DOHH2 (cell line): ENCODE results near the gene CHKB.

Experiments used
- H3F3A ChIP-seq: fragments of 200-600 bp; sonication (generic), shearing (Covaris generic); 2 replicates; pipeline ENCODE4 v1.6.0; 2016; ENCODE audit warnings: antibody characterized with exemption, mild to moderate bottlenecking; ENCODE audit not compliant: control insufficient read depth, insufficient read depth
- H3K27ac ChIP-seq: fragments of 200-600 bp; sonication (generic); 2 replicates; pipeline ENCODE4 v1.5.1; 2014; ENCODE audit warnings: low read depth, mild to moderate bottlenecking, low read length, moderate library complexity
- H3K27me3 ChIP-seq: fragments of 200-600 bp; sonication (generic); 2 replicates; pipeline ENCODE4 v1.6.1; 2014; ENCODE audit warnings: mild to moderate bottlenecking, low read length, mixed read lengths; ENCODE audit not compliant: control insufficient read depth
- H3K36me3 ChIP-seq: fragments of 200-600 bp; sonication (generic); 2 replicates; pipeline ENCODE4 v1.6.1; 2014; ENCODE audit warnings: mild to moderate bottlenecking, low read length, moderate library complexity, mixed read lengths; ENCODE audit not compliant: control insufficient read depth
- H3K4me1 ChIP-seq: fragments of 200-600 bp; sonication (generic); 2 replicates; pipeline ENCODE4 v1.6.1; 2014; ENCODE audit warnings: mild to moderate bottlenecking, low read length, mixed read lengths; ENCODE audit not compliant: control insufficient read depth
- H3K4me2 ChIP-seq: fragments of 200-600 bp; sonication (generic); 2 replicates; pipeline ENCODE4 v1.6.0; 2014; ENCODE audit warnings: mild to moderate bottlenecking, low read length, moderate library complexity
- H3K4me3 ChIP-seq: fragments of 200-600 bp; sonication (generic); 2 replicates; pipeline ENCODE4 v1.5.1; 2014; ENCODE audit warnings: mild to moderate bottlenecking, low read length, mixed read lengths
- H3K79me2 ChIP-seq: fragments of 200-600 bp; sonication (generic); 2 replicates; pipeline ENCODE4 v1.6.1; 2014; ENCODE audit warnings: mild to moderate bottlenecking, low read length, mixed read lengths; ENCODE audit not compliant: control insufficient read depth
- H3K9me2 ChIP-seq: fragments of 200-600 bp; sonication (generic); replicated peaks from 2 replicates; pipeline ENCODE4 v1.6.1; 2014; ENCODE audit warnings: mild to moderate bottlenecking, low read length, mixed read lengths; ENCODE audit not compliant: control insufficient read depth
- H3K9me3 ChIP-seq: fragments of 200-600 bp; sonication (generic); 2 replicates; pipeline ENCODE4 v1.6.1; 2014; ENCODE audit warnings: antibody characterized with exemption, low read length, mixed read lengths; ENCODE audit not compliant: control insufficient read depth, insufficient read depth
- H4K20me1 ChIP-seq: fragments of 200-600 bp; sonication (generic); 2 replicates; pipeline ENCODE4 v1.6.0; 2014; ENCODE audit warnings: low read depth, mild to moderate bottlenecking, antibody characterized with exemption, low read length, moderate library complexity; ENCODE audit not compliant: control insufficient read depth, insufficient read depth
- CTCF ChIP-seq: fragments of 200-600 bp; sonication (generic); IDR thresholded peaks from one replicate; pipeline ENCODE4 v1.5.1; 2014; ENCODE audit warnings: antibody characterized with exemption, mild to moderate bottlenecking, low read depth, low read length; ENCODE audit not compliant: poor library complexity, severe bottlenecking
- EZH2phosphoT487 ChIP-seq: fragments of 200-600 bp; sonication (generic); IDR thresholded peaks from 2 replicates; pipeline ENCODE4 v1.6.1; 2017; ENCODE audit warnings: borderline replicate concordance, mild to moderate bottlenecking, antibody characterized with exemption, low read length, moderate library complexity, mixed read lengths

Gene CHKB

GRCh38 chr22:50605613-50606074 is 23.0 kb upstream of the CHKB start:
- Histone ChIP-seq H3K36me3 (no peaks in the 10 kb centered on the region), H4K20me1 (no peaks in the 10 kb centered on the region), H3K4me1 (peaks cover 7% of the 10 kb centered on the region), H3K4me3 (no peak overlapping the region), H3K9me2 (no peaks in the 10 kb centered on the region), H3K27me3 (peaks cover 52% of the 10 kb centered on the region), H3K79me2 (no peaks in the 10 kb centered on the region), H3K9me3 (no peaks in the 10 kb centered on the region), H3K27ac (no peak overlapping the region), H3F3A (0 out of 2 replicates have a peak, but pooled peaks cover 6% of the 10 kb centered on the region), H3K4me2 (no peak overlapping the region)
- TF ChIP-seq EZH2phosphoT487 (no peak), CTCF (no peak)

- Histone ChIP-seq H3K9me2 (no peaks in the 10 kb centered on the region), H3K4me1 (peaks cover 7% of the 10 kb centered on the region), H4K20me1 (no peaks in the 10 kb centered on the region), H3F3A (0 out of 2 replicates have a peak, but pooled peaks cover 6% of the 10 kb centered on the region), H3K4me3 (no peak overlapping the region), H3K27me3 (peaks cover 47% of the 10 kb centered on the region), H3K4me2 (no peak overlapping the region), H3K79me2 (no peaks in the 10 kb centered on the region), H3K36me3 (no peaks in the 10 kb centered on the region), H3K27ac (no peak overlapping the region), H3K9me3 (no peaks in the 10 kb centered on the region)
- TF ChIP-seq CTCF, result no peak
- TF ChIP-seq EZH2phosphoT487, result no peak
Observed at GRCh38 chr22:50605002-50605612, 22.5 kb upstream of the CHKB start.

- H4K20me1 ChIP-seq, result no peaks in the 10 kb centered on the region
- H3F3A ChIP-seq, result 0 out of 2 replicates have a peak, but pooled peaks cover 6% of the 10 kb centered on the region
- H3K9me2 ChIP-seq, result no peaks in the 10 kb centered on the region
- H3K4me2 ChIP-seq, result no peak overlapping the region
- peaks cover 45% of the 10 kb centered on the region for H3K27me3 ChIP-seq
- H3K4me3 ChIP-seq, result no peak overlapping the region
- TF ChIP-seq EZH2phosphoT487, result no peak
- TF ChIP-seq CTCF, result no peak
- H3K4me1 ChIP-seq, result peaks cover 7% of the 10 kb centered on the region
- no peaks in the 10 kb centered on the region for H3K9me3 ChIP-seq
- no peaks in the 10 kb centered on the region for H3K36me3 ChIP-seq
- H3K27ac ChIP-seq, result no peak overlapping the region
- H3K79me2 ChIP-seq, result no peaks in the 10 kb centered on the region
Observed at GRCh38 chr22:50604256-50605001, 21.8 kb upstream of the CHKB start.
